HEK293T (cell line): ENCODE results near the gene STX5.
A peak's percentile ranks its signal among the peaks of the same experiment; 100 is the strongest.

Experiments
- CTCF ChIA-PET: fragments of 350-600 bp; formaldehyde crosslinking; extraction: SDS; loops from one replicate; lab custom pipeline; 2021; ENCODE audit warnings: antibody characterized with exemption, inconsistent platforms; lab: Yijun Ruan, JAX
- POLR2A ChIA-PET: fragments of 350-600 bp; formaldehyde crosslinking; extraction: SDS; loops from one replicate; lab custom pipeline; 2020; ENCODE audit warnings: antibody characterized with exemption, inconsistent platforms; lab: Yijun Ruan, JAX
- DNase-seq: peaks from one replicate; pipeline ENCODE4 v3.0.0; 2012; ENCODE audit warnings: mixed read lengths; ENCODE audit errors: extremely low spot score
- ARNT ChIP-seq: fragments of 450-650 bp; IDR thresholded peaks from 2 replicates; pipeline ENCODE4 v1.6.1; 2017; ENCODE audit warnings: mild to moderate bottlenecking
- BHLHE40 ChIP-seq: fragments of 450-650 bp; IDR thresholded peaks from 2 replicates; pipeline ENCODE4 v1.6.1; 2016; ENCODE audit warnings: mild to moderate bottlenecking, moderate library complexity, borderline replicate concordance
- CTBP1 ChIP-seq: fragments of 450-650 bp; IDR thresholded peaks from 2 replicates; pipeline ENCODE4 v1.6.1; 2016; ENCODE audit warnings: borderline replicate concordance
- ELF4 ChIP-seq: fragments of 450-650 bp; IDR thresholded peaks from 2 replicates; pipeline ENCODE4 v1.6.1; 2017; ENCODE audit warnings: antibody characterized with exemption
- FOXA1 ChIP-seq: fragments of 450-650 bp; IDR thresholded peaks from 2 replicates; pipeline ENCODE4 v1.6.1; 2016; ENCODE audit warnings: mild to moderate bottlenecking
- FOXK2 ChIP-seq: fragments of 450-650 bp; IDR thresholded peaks from 2 replicates; pipeline ENCODE4 v1.6.1; 2016; ENCODE audit warnings: mild to moderate bottlenecking
- FOXM1 ChIP-seq: fragments of 450-650 bp; IDR thresholded peaks from 2 replicates; pipeline ENCODE4 v1.6.1; 2017; ENCODE audit warnings: mild to moderate bottlenecking, borderline replicate concordance
- HDGF ChIP-seq: fragments of 450-650 bp; IDR thresholded peaks from 2 replicates; pipeline ENCODE4 v1.6.1; 2017; ENCODE audit warnings: antibody characterized with exemption, borderline replicate concordance
- L3MBTL2 ChIP-seq: fragments of 450-650 bp; conservative IDR thresholded peaks from 2 replicates; pipeline ENCODE4 v1.6.1; 2016; ENCODE audit warnings: mild to moderate bottlenecking
- LEF1 ChIP-seq: fragments of 450-650 bp; IDR thresholded peaks from 2 replicates; pipeline ENCODE4 v1.6.1; 2017; ENCODE audit warnings: mild to moderate bottlenecking, borderline replicate concordance
- NFRKB ChIP-seq: fragments of 450-650 bp; IDR thresholded peaks from 2 replicates; pipeline ENCODE4 v1.6.1; 2016; ENCODE audit warnings: mild to moderate bottlenecking, moderate library complexity
- SP1 ChIP-seq: fragments of 450-650 bp; IDR thresholded peaks from 2 replicates; pipeline ENCODE4 v1.6.1; 2017
- SUZ12 ChIP-seq: fragments of 450-650 bp; IDR thresholded peaks from 2 replicates; pipeline ENCODE4 v1.6.1; 2016; ENCODE audit warnings: mild to moderate bottlenecking
- TARDBP ChIP-seq: fragments of 450-650 bp; IDR thresholded peaks from 2 replicates; pipeline ENCODE4 v1.6.1; 2016
- ZNF384 ChIP-seq: fragments of 450-650 bp; IDR thresholded peaks from 2 replicates; pipeline ENCODE4 v1.6.1; 2016
- TF ChIP-seq, protein P1 (sequence below): fragments of 450-650 bp; IDR thresholded peaks from 2 replicates; pipeline ENCODE4 v1.6.1; 2016

Gene STX5

DNA sequence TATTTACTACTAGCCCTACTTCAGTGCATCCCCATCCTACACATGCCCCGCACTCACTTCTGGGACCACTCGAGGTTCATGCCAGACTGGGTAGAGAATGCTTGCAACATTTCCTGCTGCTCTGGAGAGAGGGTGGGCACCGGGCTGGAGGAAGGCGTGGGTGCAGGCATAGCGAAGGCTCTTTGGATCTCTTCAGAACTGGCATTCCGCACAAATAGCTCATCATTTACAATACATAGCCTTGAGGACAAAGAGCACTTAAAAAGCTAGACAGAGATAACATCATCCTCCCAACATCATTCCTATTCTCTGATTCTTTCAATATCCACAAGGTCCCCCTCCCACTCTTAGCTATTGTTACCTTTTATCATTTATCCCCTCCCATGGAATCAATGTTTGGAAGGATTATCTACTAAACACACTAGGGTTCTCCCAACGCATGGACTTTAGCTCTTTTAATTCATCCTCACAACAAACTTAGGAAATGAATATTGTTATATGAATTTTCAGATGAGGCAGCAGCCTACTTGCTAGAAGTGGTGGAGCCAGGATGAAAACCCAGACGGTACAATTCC lies 37.6 kb downstream of the STX5 start:
- DNase-seq, result no peak
- ChIA-PET CTCF (interaction anchor here (0.6 to 0.8 kb wide), 2 partner anchors 114 to 332 kb away, joined by 3 read pairs; no protein-coding TSS in a partner anchor), POLR2A (interaction anchor here (1.0 to 2.0 kb wide), 6 partner anchors 10 to 87 kb away, joined by 3 to 5 read pairs (median 5); partner anchors contain the start of genes NXF1 and ZBTB3)
- TF ChIP-seq ELF4 (no peak), ARNT (no peak), HDGF (no peak), NFRKB (no peak), L3MBTL2 (no peak), FOXK2 (no peak)
- TF ChIP-seq, protein P1, sequence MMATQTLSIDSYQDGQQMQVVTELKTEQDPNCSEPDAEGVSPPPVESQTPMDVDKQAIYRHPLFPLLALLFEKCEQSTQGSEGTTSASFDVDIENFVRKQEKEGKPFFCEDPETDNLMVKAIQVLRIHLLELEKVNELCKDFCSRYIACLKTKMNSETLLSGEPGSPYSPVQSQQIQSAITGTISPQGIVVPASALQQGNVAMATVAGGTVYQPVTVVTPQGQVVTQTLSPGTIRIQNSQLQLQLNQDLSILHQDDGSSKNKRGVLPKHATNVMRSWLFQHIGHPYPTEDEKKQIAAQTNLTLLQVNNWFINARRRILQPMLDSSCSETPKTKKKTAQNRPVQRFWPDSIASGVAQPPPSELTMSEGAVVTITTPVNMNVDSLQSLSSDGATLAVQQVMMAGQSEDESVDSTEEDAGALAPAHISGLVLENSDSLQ, result no peak

DNA sequence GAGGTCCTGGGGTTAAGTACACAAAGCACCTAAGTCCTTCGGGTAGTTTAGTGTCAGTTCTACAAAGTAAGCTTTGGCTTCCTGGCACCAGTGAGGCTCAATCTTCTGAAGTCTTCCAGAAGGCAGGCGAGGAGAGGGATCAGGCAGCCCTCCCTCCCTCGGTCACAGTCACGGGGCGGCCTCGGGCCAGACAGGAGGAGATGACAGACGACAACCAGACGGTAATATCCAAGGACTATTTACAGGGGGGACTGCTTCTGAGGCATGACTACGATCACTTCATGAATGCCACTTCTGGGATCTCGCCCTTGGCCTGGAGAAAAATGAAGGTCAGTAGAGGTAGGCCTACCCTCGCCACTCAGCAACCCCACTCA lies 39.7 kb downstream of the STX5 start:
- DNase-seq, result no peak
- POLR2A ChIA-PET, result interaction anchor here (0.6 to 8.8 kb wide), 5 partner anchors 12 to 88 kb away, joined by 3 to 144 read pairs (median 5); partner anchors contain the start of genes TAF6L and WDR74
- CTCF ChIA-PET, result interaction anchor here (0.5 kb wide), 1 partner anchor 62 kb away, joined by 3 read pairs; no protein-coding TSS in a partner anchor
- TF ChIP-seq BHLHE40 (no peak), FOXA1 (no peak), CTBP1 (no peak), SP1 (no peak), ELF4 (no peak), ZNF384 (no peak), FOXM1 (no peak), NFRKB (no peak)
- TF ChIP-seq, protein P1, result no peak

DNA sequence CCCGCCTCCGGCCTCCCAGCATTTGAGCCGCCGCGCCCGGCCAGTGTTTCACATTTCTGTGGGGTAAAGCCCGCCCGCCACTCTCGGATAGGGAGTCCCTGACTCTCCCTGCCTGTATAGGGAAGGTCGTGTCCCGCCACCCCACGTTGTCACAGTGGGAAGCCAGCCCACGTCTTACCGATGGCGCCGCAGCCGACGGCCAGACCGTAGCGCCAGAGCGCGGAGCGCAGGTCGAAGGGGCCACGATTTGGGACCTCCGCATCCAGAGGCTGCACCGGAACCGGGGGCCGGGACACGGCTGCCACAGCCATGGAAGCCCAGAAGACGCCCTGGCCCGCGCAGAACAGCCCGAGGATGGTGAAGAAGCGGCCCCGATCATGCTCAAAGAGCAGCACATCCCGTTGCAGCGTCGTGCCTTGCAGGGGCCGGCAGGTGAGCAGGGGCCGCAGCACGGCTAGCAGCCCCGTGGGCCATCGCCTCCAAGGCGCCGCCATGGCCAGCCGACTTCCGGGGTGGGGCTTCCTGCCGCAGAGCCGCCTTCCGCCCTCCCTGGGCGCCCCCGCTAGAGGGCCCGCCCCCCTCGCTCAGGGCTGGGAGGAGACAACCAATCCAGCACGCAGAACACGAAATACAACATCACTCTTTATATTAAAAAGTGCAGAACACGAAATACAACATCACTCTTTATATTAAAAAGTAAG lies 40.2 kb downstream of the STX5 start, which contains the start of gene TMEM223:
TSS of gene TMEM223 (minus strand) at position 506 of the 701 bp plus-strand sequence. CDS start at position 494, 12 bp downstream.
- CTCF ChIA-PET, result no interaction called here
- peak; percentile 84 for DNase-seq
- POLR2A ChIA-PET, result interaction anchor here (0.7 to 8.8 kb wide), 6 partner anchors 29 to 90 kb away, joined by 3 to 144 read pairs (median 4); partner anchors contain the start of genes SLC3A2, WDR74 and ZBTB3
- TF ChIP-seq TARDBP (no peak), HDGF (peak; percentile 20; the same call in 1 of the 2 replicates), LEF1 (peak; percentile 29; the same call in 1 of the 2 replicates), SUZ12 (no peak), ELF4 (peak; percentile 83; the same call in 1 of the 2 replicates), L3MBTL2 (peak; percentile 50)

DNA sequence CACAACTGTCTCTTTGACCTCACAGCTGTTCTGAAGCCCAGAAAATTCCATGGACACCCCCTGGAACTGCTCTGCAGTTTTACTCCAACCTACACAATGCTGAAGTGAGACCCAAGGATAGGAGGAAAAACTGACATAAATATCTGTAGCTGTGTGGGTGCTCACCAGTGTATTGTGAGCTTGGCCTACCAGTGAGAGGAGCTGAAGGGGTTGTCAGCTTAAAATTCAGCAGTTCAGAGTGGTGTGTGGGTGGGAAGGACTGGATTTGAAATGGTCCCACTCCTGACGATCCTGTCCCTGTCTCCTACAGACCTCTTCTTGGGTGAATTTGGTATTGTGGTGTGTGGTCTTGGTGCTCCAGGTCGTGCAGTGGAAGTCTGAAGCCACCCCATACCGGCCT lies 42.3 kb downstream of the STX5 start:
- POLR2A ChIA-PET, result interaction anchor here (0.8 to 8.8 kb wide), 6 partner anchors 15 to 72 kb away, joined by 3 to 144 read pairs (median 6); partner anchors contain the start of genes STX5, WDR74 and ZBTB3
- CTCF ChIA-PET, result no interaction called here

DNA sequence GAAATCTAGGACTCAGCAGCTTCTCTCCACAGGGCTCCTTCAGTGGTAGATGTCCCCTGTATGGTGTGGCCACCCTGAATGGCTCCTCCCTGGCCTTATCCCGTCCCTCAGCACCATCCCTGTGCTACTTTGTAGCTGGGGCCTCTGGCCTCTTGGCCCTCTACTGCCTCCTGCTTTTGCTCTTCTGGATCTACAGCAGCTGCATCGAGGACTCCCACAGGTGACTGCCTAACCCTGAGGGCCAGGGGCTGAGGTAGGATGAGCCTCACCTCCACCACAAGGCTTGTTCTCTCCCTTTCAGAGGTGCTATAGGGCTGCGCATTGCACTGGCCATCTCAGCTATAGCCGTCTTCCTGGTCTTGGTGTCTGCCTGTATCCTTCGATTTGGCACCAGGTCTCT lies 42.9 kb downstream of the STX5 start:
- no peak for TF ChIP-seq LEF1
- TF ChIP-seq FOXA1, result no peak
- no peak for TF ChIP-seq FOXK2
- TF ChIP-seq NFRKB, result no peak
- no peak for TF ChIP-seq ZNF384
- no peak for TF ChIP-seq SP1
- no peak for TF ChIP-seq SUZ12
- TF ChIP-seq, protein P1, result no peak
- no peak for TF ChIP-seq TARDBP
- TF ChIP-seq FOXM1, result no peak
- TF ChIP-seq ELF4, result no peak
- no peak for TF ChIP-seq CTBP1
- no peak for TF ChIP-seq ARNT
- no peak for TF ChIP-seq BHLHE40
- POLR2A ChIA-PET, result interaction anchor here (0.8 to 8.8 kb wide), 7 partner anchors 15 to 73 kb away, joined by 3 to 144 read pairs (median 7); partner anchors contain the start of genes STX5, WDR74 and ZBTB3
- CTCF ChIA-PET, result interaction anchor here (0.6 to 1.1 kb wide), 2 partner anchors 35 to 42 kb away, joined by 3 read pairs; partner anchors contain the start of gene ZBTB3
- no peak for DNase-seq

More for the DNA sequence above, 42.3 kb downstream of the STX5 start:
- no peak for DNase-seq
- TF ChIP-seq ARNT (no peak), NFRKB (no peak), ELF4 (no peak), ZNF384 (no peak), LEF1 (no peak)
